ENCODE results near the gene MTMR3. TPM values are rescaled to one million over a fixed set of nuclear protein-coding genes. Genes with fewer than 3 reads are reported as not detected.

Gene MTMR3
- total RNA-seq, 2 experiments from 2014 or later = 17.6 to 22.2 TPM

- H3K9me3 ChIP-seq (ENCODE audit: low read length) = no peaks in the 10 kb centered on the region
- no peak for DNase-seq (ENCODE audit: low spot score)
- TF ChIP-seq EZH2phosphoT487 (IDR thresholded peaks at IDR 0.05; ENCODE audit: borderline replicate concordance, low read depth, low read length) (no peak), CTCF (conservative IDR thresholded peaks at IDR 0.05; ENCODE audit: low read length) (no peak)
- H3K36me3 ChIP-seq (ENCODE audit: insufficient read depth, low read length) = no peaks in the 10 kb centered on the region
- H3K79me2 ChIP-seq (ENCODE audit: insufficient read depth, low read depth, low read length) = no peaks in the 10 kb centered on the region
- no peaks in the 10 kb centered on the region for H4K20me1 ChIP-seq (ENCODE audit: insufficient read depth, low read length)
- H3K27ac ChIP-seq (ENCODE audit: low read depth, low read length, poor library complexity, severe bottlenecking) = no peak overlapping the region
- ChIA-PET POLR2A (no interaction called here), CTCF (ENCODE audit: unreplicated experiment) (no interaction called here)
- intact Hi-C loops (cut with micrococcal nuclease; ENCODE audit: unreplicated experiment) = no loop called here
- no peak overlapping the region for H3K4me2 ChIP-seq (ENCODE audit: low read length)
- H2AFZ ChIP-seq (ENCODE audit: low read length) = no peak overlapping the region
- no TSS peak for BruUV-seq (replicated peaks)
- no peaks in the 10 kb centered on the region for H3K4me1 ChIP-seq (ENCODE audit: insufficient read depth, low read length, poor library complexity, severe bottlenecking)
- no peak overlapping the region for H3K4me3 ChIP-seq (ENCODE audit: low read depth, low read length, poor library complexity, severe bottlenecking)
- H3K9me2 ChIP-seq (ENCODE audit: insufficient read depth, low read length) = no peaks in the 10 kb centered on the region
These were observed 10.7 kb upstream of the MTMR3 start for GRCh38 chr22:29872144-29872893.

DNA sequence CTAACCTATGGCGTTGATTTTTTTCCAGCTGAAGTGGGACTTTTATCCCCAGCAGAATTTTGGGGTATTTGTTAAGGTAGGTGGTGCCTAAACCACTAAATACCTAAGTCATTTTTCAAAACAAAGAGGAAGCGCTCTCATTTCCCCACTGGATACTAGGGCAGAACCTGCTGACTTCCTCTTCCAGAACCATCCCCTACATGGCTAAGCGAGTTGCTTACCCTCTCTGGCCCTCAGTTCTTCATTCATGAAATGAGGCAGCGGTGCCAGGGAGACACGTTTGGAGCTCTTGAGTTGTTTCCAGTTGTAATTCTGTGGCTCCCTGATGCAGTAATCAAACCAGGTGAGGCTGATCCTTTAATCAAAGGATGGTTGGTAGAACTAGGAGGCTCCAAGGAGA is 10.0 kb upstream of the MTMR3 start:
- Histone ChIP-seq H3K4me3 (ENCODE audit: low read depth, low read length, poor library complexity, severe bottlenecking) (no peak overlapping the region), H3K79me2 (ENCODE audit: insufficient read depth, low read depth, low read length) (no peaks in the 10 kb centered on the region), H3K4me2 (ENCODE audit: low read length) (no peak overlapping the region), H3K36me3 (ENCODE audit: insufficient read depth, low read length) (no peaks in the 10 kb centered on the region), H3K4me1 (ENCODE audit: insufficient read depth, low read length, poor library complexity, severe bottlenecking) (no peaks in the 10 kb centered on the region), H3K9me3 (ENCODE audit: low read length) (no peaks in the 10 kb centered on the region), H3K9me2 (ENCODE audit: insufficient read depth, low read length) (no peaks in the 10 kb centered on the region), H4K20me1 (ENCODE audit: insufficient read depth, low read length) (no peaks in the 10 kb centered on the region), H2AFZ (ENCODE audit: low read length) (no peak overlapping the region), H3K27ac (ENCODE audit: low read depth, low read length, poor library complexity, severe bottlenecking) (no peak overlapping the region)
- intact Hi-C loops (cut with micrococcal nuclease; ENCODE audit: unreplicated experiment) = no loop called here
- POLR2A ChIA-PET = no interaction called here
- TF ChIP-seq EZH2phosphoT487 (IDR thresholded peaks at IDR 0.05; ENCODE audit: borderline replicate concordance, low read depth, low read length) (no peak), CTCF (conservative IDR thresholded peaks at IDR 0.05; ENCODE audit: low read length) (no peak)
- CTCF ChIA-PET (ENCODE audit: unreplicated experiment) = no interaction called here
- no peak for DNase-seq (ENCODE audit: low spot score)
- no TSS peak for BruUV-seq (replicated peaks)

GRCh38 chr22:29873943-29874342 is 9.0 kb upstream of the MTMR3 start:
- Histone ChIP-seq H3K4me1 (ENCODE audit: insufficient read depth, low read length, poor library complexity, severe bottlenecking) (no peaks in the 10 kb centered on the region), H4K20me1 (ENCODE audit: insufficient read depth, low read length) (no peaks in the 10 kb centered on the region), H3K79me2 (ENCODE audit: insufficient read depth, low read depth, low read length) (no peaks in the 10 kb centered on the region), H2AFZ (ENCODE audit: low read length) (no peak overlapping the region), H3K9me3 (ENCODE audit: low read length) (no peaks in the 10 kb centered on the region), H3K27ac (ENCODE audit: low read depth, low read length, poor library complexity, severe bottlenecking) (no peak overlapping the region), H3K9me2 (ENCODE audit: insufficient read depth, low read length) (no peaks in the 10 kb centered on the region), H3K36me3 (ENCODE audit: insufficient read depth, low read length) (no peaks in the 10 kb centered on the region), H3K4me2 (ENCODE audit: low read length) (no peak overlapping the region), H3K4me3 (ENCODE audit: low read depth, low read length, poor library complexity, severe bottlenecking) (no peak overlapping the region)
- intact Hi-C loops (cut with micrococcal nuclease; ENCODE audit: unreplicated experiment) = no loop called here
- CTCF ChIA-PET (ENCODE audit: unreplicated experiment) = no interaction called here
- DNase-seq (ENCODE audit: low spot score) = no peak
- POLR2A ChIA-PET = interaction anchor here (0.6 kb wide), 1 partner anchor 1578 kb away, joined by 3 read pairs; no protein-coding TSS in a partner anchor
- TF ChIP-seq EZH2phosphoT487 (IDR thresholded peaks at IDR 0.05; ENCODE audit: borderline replicate concordance, low read depth, low read length) = no peak
- TF ChIP-seq CTCF (conservative IDR thresholded peaks at IDR 0.05; ENCODE audit: low read length) = no peak
- BruUV-seq (replicated peaks) = no TSS peak

All from OCI-LY7 (cell line).